ENCODE measurements around the gene AP1AR.

AP1AR gene

GRCh38 chr4:112312610-112313239 lies 81.1 kb downstream of the AP1AR start:
- Histone ChIP-seq H3F3A (ENCODE audit: insufficient read depth) (no peaks in the 10 kb centered on the region), H3K9me3 (ENCODE audit: insufficient read depth, low read length) (no peaks in the 10 kb centered on the region), H3K36me3 (ENCODE audit: low read length) (no peaks in the 10 kb centered on the region), H3K4me2 (ENCODE audit: low read depth, low read length, poor library complexity, severe bottlenecking) (peak overlapping the region; percentile 46), H2AFZ (ENCODE audit: low read depth, low read length, severe bottlenecking) (peak overlapping the region; percentile 34), H3K9ac (ENCODE audit: low read length) (no peak overlapping the region), H3K27ac (ENCODE audit: low read depth, low read length) (0 out of 2 replicates have a peak overlapping the region, but pooled peaks have one; percentile 48), H4K20me1 (ENCODE audit: low read depth, low read length) (no peaks in the 10 kb centered on the region), H3K79me2 (ENCODE audit: insufficient read depth, low read length) (no peaks in the 10 kb centered on the region), H3K9me2 (replicated peaks; ENCODE audit: insufficient read depth, low read length) (no peaks in the 10 kb centered on the region), H3K27me3 (ENCODE audit: low read length) (no peaks in the 10 kb centered on the region), H3K4me3 (ENCODE audit: insufficient read depth, low read length, poor library complexity, severe bottlenecking) (no peak overlapping the region)
- TF ChIP-seq CTCF (IDR thresholded peaks at IDR 0.05; ENCODE audit: insufficient read depth, low read length, poor library complexity, severe bottlenecking), result no peak
- TF ChIP-seq EZH2phosphoT487 (conservative IDR thresholded peaks at IDR 0.05; ENCODE audit: low read length), result no peak

GRCh38 chr4:112315446-112315845 lies 83.9 kb downstream of the AP1AR start:
- no peaks in the 10 kb centered on the region for H3K27me3 ChIP-seq (ENCODE audit: low read length)
- H3K9me2 ChIP-seq (replicated peaks; ENCODE audit: insufficient read depth, low read length), result no peaks in the 10 kb centered on the region
- no peak overlapping the region for H3K27ac ChIP-seq (ENCODE audit: low read depth, low read length)
- no peaks in the 10 kb centered on the region for H3K79me2 ChIP-seq (ENCODE audit: insufficient read depth, low read length)
- TF ChIP-seq EZH2phosphoT487 (conservative IDR thresholded peaks at IDR 0.05; ENCODE audit: low read length) (no peak), CTCF (IDR thresholded peaks at IDR 0.05; ENCODE audit: insufficient read depth, low read length, poor library complexity, severe bottlenecking) (no peak)
- H2AFZ ChIP-seq (ENCODE audit: low read depth, low read length, severe bottlenecking), result no peak overlapping the region
- no peaks in the 10 kb centered on the region for H3F3A ChIP-seq (ENCODE audit: insufficient read depth)
- no peaks in the 10 kb centered on the region for H3K9me3 ChIP-seq (ENCODE audit: insufficient read depth, low read length)
- no peak overlapping the region for H3K9ac ChIP-seq (ENCODE audit: low read length)
- no peaks in the 10 kb centered on the region for H4K20me1 ChIP-seq (ENCODE audit: low read depth, low read length)
- H3K36me3 ChIP-seq (ENCODE audit: low read length), result no peaks in the 10 kb centered on the region
- no peak overlapping the region for H3K4me3 ChIP-seq (ENCODE audit: insufficient read depth, low read length, poor library complexity, severe bottlenecking)
- no peak overlapping the region for H3K4me2 ChIP-seq (ENCODE audit: low read depth, low read length, poor library complexity, severe bottlenecking)

GRCh38 chr4:112316360-112316759 lies 84.8 kb downstream of the AP1AR start:
- H3F3A ChIP-seq (ENCODE audit: insufficient read depth), result no peaks in the 10 kb centered on the region
- no peaks in the 10 kb centered on the region for H3K27me3 ChIP-seq (ENCODE audit: low read length)
- no peaks in the 10 kb centered on the region for H4K20me1 ChIP-seq (ENCODE audit: low read depth, low read length)
- no peak overlapping the region for H3K4me3 ChIP-seq (ENCODE audit: insufficient read depth, low read length, poor library complexity, severe bottlenecking)
- H3K36me3 ChIP-seq (ENCODE audit: low read length), result no peaks in the 10 kb centered on the region
- H3K79me2 ChIP-seq (ENCODE audit: insufficient read depth, low read length), result no peaks in the 10 kb centered on the region
- no peak overlapping the region for H3K27ac ChIP-seq (ENCODE audit: low read depth, low read length)
- TF ChIP-seq EZH2phosphoT487 (conservative IDR thresholded peaks at IDR 0.05; ENCODE audit: low read length), result no peak
- no peak for TF ChIP-seq CTCF (IDR thresholded peaks at IDR 0.05; ENCODE audit: insufficient read depth, low read length, poor library complexity, severe bottlenecking)
- H3K4me2 ChIP-seq (ENCODE audit: low read depth, low read length, poor library complexity, severe bottlenecking), result no peak overlapping the region
- no peak overlapping the region for H3K9ac ChIP-seq (ENCODE audit: low read length)
- no peaks in the 10 kb centered on the region for H3K9me3 ChIP-seq (ENCODE audit: insufficient read depth, low read length)
- no peak overlapping the region for H2AFZ ChIP-seq (ENCODE audit: low read depth, low read length, severe bottlenecking)
- no peaks in the 10 kb centered on the region for H3K9me2 ChIP-seq (replicated peaks; ENCODE audit: insufficient read depth, low read length)

Measured in SU-DHL-6 (cell line).